Measurements from ENCODE around the gene IMMP2L.

DNA sequence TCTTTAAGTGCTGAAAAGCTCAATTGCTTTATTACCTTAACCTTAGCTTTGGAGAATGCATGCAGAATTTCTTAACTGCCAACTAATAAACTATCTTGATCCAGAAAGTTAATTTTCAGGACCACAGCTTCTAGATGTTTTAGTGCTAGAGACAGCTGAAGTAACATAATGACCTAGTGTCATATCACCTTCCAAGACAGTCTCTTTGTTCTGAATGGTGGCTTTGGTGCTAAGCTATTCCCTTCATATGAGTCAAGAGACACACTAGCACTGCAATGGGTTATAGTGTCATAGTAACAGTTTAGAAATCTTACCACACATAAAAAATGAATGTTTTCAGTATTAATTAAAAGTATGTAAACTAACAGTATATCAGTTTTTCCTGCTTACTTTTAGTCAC lies 586.8 kb downstream of the IMMP2L start:
- TF ChIP-seq, protein P1, sequence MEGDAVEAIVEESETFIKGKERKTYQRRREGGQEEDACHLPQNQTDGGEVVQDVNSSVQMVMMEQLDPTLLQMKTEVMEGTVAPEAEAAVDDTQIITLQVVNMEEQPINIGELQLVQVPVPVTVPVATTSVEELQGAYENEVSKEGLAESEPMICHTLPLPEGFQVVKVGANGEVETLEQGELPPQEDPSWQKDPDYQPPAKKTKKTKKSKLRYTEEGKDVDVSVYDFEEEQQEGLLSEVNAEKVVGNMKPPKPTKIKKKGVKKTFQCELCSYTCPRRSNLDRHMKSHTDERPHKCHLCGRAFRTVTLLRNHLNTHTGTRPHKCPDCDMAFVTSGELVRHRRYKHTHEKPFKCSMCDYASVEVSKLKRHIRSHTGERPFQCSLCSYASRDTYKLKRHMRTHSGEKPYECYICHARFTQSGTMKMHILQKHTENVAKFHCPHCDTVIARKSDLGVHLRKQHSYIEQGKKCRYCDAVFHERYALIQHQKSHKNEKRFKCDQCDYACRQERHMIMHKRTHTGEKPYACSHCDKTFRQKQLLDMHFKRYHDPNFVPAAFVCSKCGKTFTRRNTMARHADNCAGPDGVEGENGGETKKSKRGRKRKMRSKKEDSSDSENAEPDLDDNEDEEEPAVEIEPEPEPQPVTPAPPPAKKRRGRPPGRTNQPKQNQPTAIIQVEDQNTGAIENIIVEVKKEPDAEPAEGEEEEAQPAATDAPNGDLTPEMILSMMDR (conservative IDR thresholded peaks at IDR 0.05; ENCODE audit: low read depth, low read length), result no peak
- no peak for TF ChIP-seq EZH2 (IDR thresholded peaks at IDR 0.05; ENCODE audit: low read length, unreplicated experiment)
- no peak for TF ChIP-seq EZH2phosphoT487 (IDR thresholded peaks at IDR 0.05; ENCODE audit: borderline replicate concordance, low read length)
